Subcutaneous abdominal adipose tissue (tissue), 5 donors: ENCODE measurements around the gene LPCAT3.
"Not testable (repeated sequence)": the region's sequence is repeated elsewhere in the genome, so short reads cannot be mapped to it uniquely, and the experiment has no call there.

Experiments used
- H3K27ac ChIP-seq: one replicate; pipeline ENCODE4 v1.7.0; 2013; ENCODE audit warnings: low read depth, mild to moderate bottlenecking, inconsistent platforms, low read length, moderate library complexity
- H3K27me3 ChIP-seq, 5 donors: one replicate each; pipeline ENCODE4 v1.7.0; 2013; ENCODE audit warnings: low read length in 5 of 5, inconsistent platforms in 1 of 5; ENCODE audit not compliant: control insufficient read depth in 5 of 5, insufficient read depth in 4 of 5
- H3K36me3 ChIP-seq, 5 donors: one replicate each; pipeline ENCODE4 v1.7.0; 2013; ENCODE audit warnings: low read length in 5 of 5; ENCODE audit not compliant: control insufficient read depth in 5 of 5, insufficient read depth in 5 of 5
- H3K4me1 ChIP-seq, 5 donors: one replicate each; pipeline ENCODE4 v1.7.0; 2013; ENCODE audit warnings: low read length in 5 of 5, mild to moderate bottlenecking in 3 of 5, moderate library complexity in 1 of 5; ENCODE audit not compliant: control insufficient read depth in 5 of 5, insufficient read depth in 5 of 5
- H3K4me3 ChIP-seq, 5 donors: one replicate each; pipeline ENCODE4 v1.7.0; 2013; ENCODE audit warnings: low read length in 5 of 5, low read depth in 1 of 5
- H3K9ac ChIP-seq, 5 donors: one replicate each; pipeline ENCODE4 v1.7.0; 2013; ENCODE audit warnings: low read length in 5 of 5, mild to moderate bottlenecking in 4 of 5, moderate library complexity in 3 of 5
- H3K9me3 ChIP-seq, 5 donors: one replicate each; pipeline ENCODE4 v1.7.0; 2013; ENCODE audit warnings: low read length in 5 of 5; ENCODE audit not compliant: control insufficient read depth in 5 of 5
- donor health status: healthy.
- donor health status: healthy.
- donor health status: healthy.
- donor health status: healthy.
- donor health status: healthy.

LPCAT3 gene

DNA sequence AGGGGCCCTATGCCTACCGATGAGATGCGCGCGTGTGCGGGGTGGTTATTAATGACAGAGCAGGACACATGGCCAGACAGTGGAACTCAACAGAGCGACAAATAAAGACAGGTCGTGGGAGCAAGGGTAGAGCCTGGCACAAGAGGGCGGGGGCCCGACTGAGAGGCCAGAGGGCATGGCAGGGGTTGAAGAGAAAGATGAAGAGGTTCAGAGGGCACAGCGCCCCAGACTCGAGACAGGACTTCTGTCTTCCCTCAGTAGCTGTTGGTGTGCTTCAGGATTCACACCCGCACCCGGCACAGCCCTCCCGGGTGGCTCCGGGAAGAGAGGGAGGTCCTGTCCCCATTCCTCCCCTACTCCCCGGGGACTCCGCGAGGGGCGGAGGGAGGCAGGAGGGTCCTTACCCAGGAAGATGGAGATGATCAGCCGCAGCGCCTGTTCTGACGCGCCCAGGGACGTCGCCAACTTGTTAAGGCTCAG is 366 bp downstream of the LPCAT3 start:
- peaks cover 5 to 33% (median 22%) of the 10 kb centered on the region in 5 donors for H3K4me1 ChIP-seq
- H3K4me3 ChIP-seq: peak overlapping the region; percentile 84 to 92 (median 89)
- peaks cover 0 to 16% (median 4%) of the 10 kb centered on the region in 5 donors for H3K36me3 ChIP-seq
- no peaks in the 10 kb centered on the region for H3K27me3 ChIP-seq
- H3K27ac ChIP-seq: peak overlapping the region; percentile 91
- no peaks in the 10 kb centered on the region for H3K9me3 ChIP-seq
- H3K9ac ChIP-seq: peak overlapping the region; percentile 66 to 91 (median 89)

DNA sequence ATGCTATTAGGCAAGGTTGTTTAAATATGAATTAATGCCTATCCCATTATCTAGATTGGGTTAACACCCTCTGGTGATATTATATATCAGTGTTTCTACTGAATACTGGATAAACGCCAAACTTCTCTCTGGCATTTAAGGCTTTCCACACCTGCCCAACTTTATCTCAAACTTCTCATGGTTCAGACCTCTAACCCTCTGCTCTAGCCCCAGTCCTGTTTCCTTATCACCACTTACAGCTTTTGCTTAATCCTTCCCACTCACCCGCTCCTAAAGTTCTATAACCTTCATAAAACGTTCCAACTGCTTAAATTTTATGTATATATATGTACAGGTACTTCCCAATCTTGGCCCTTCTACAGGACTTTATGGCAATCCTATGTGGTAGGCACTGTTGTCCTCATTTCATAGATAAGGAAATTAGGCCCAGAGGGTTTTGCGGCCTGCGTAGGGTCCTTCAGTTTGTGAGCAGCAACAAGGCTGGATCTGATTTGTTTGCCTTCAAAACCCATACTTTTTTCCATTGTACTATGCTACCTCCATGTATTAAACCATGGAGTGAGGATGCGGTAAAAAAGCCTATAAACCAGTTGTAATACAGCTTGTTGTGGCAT is 1.2 kb downstream of the LPCAT3 start:
- Histone ChIP-seq H3K4me3 (peak overlapping the region; percentile 84 to 92 (median 89)), H3K9me3 (no peaks in the 10 kb centered on the region), H3K27ac (peak overlapping the region; percentile 91), H3K27me3 (no peaks in the 10 kb centered on the region), H3K9ac (peak overlapping the region; percentile 66 to 91 (median 89)), H3K36me3 (peaks cover 0 to 16% (median 5%) of the 10 kb centered on the region in 5 donors), H3K4me1 (peaks cover 5 to 39% (median 22%) of the 10 kb centered on the region in 5 donors)

DNA sequence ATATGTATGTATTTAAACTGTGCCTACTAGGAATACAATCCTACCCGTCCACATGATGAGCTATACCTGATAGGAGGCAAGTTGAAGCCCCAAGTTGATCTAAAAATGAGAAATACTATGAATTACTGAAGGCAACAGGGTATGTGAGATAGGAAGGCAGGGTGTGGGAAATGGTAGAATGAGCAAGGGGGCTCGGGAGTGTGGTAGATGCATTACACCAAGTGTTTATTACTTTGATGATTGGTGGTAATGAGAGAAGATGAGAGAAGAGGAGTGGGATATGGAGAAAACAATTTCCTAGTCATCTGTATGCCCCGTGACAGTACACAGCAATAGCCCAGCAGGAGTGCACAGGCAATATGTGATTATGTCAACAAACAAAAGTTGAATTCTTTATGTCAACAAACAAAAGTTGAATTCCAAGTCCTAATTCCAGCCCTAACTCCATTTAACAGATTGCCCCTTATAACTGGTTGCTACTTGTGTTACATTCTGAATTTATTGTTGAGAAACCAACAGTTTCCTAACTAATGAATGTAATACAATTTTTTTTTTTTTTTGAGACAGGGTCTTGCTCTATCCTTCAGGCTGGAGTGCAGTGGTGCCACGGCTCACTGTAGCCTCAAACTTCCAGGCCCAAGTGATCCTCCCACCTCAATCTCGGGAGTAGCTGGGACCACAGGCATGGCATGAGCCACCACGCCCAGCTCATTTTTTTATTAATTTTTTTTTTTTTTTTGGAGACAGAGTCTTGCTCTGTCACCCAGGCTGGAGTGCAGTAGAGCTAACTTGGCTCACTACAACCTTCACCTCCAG is 2.5 kb downstream of the LPCAT3 start:
- no peak overlapping the region for H3K4me3 ChIP-seq
- H3K9me3 ChIP-seq: no peaks in the 10 kb centered on the region
- H3K36me3 ChIP-seq: peaks cover 0 to 16% (median 5%) of the 10 kb centered on the region in 5 donors
- H3K27ac ChIP-seq: no peak overlapping the region
- H3K4me1 ChIP-seq: peaks cover 5 to 44% (median 25%) of the 10 kb centered on the region in 5 donors
- no peak overlapping the region for H3K9ac ChIP-seq
- H3K27me3 ChIP-seq: no peaks in the 10 kb centered on the region

DNA sequence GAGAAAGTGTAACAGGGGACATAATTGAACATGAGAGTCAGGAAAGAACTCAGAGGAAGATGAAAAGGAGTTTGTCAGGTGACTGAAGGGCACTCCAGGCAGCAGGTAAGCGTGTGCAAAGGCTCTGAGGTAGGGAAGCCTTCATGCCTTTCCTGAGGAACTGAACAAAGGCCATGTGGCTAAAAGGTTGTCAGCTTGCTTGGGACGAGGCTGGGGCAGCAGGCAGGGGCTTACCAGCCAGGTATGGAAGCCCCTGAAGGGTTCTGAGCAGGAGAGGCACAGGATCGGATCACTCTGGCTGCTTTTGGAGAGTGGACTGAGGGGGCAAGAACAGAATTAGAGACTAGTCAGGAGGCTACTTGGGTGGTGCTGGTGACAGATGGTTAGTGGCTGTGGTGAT is 5.2 kb downstream of the LPCAT3 start:
- no peaks in the 10 kb centered on the region for H3K27me3 ChIP-seq
- no peak overlapping the region for H3K4me3 ChIP-seq

DNA sequence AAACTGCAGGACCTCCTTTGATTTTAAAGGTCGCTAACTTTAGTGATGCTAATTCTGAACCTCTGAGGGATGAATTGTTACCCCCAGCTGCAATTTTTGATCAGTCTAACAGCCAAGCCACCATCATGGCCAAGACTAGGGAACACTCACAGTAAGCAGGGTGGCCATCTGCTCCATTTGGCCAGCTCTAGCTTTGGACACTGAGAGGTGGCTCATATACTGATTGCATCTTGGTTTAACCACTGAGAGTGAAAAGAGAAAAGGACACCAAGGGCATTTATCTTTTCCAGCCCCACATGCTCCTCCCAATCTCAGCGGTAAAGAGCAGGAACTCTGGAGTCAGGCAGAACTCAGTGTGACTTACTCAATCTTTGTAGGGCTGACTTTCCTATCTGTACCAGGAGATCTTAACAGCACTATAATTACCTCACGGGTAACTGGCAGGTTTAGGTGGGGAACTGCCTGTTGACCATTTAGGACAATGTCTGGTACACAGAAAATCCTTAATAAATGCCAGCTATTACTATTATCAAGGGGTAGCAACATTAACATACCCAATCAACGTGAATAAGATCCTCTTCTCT is 6.2 kb downstream of the LPCAT3 start:
- H3K36me3 ChIP-seq: peaks cover 0 to 18% (median 5%) of the 10 kb centered on the region in 5 donors
- peaks cover 2 to 28% (median 15%) of the 10 kb centered on the region in 5 donors for H3K4me1 ChIP-seq
- H3K27ac ChIP-seq: peak overlapping the region; percentile 48
- no peak overlapping the region for H3K9ac ChIP-seq
- no peaks in the 10 kb centered on the region for H3K9me3 ChIP-seq
- H3K4me3 ChIP-seq: no peak overlapping the region
- no peaks in the 10 kb centered on the region for H3K27me3 ChIP-seq

More for the DNA sequence above, 5.2 kb downstream of the LPCAT3 start:
- Histone ChIP-seq H3K9ac (no peak overlapping the region), H3K9me3 (no peaks in the 10 kb centered on the region), H3K27ac (no peak overlapping the region), H3K36me3 (peaks cover 0 to 18% (median 5%) of the 10 kb centered on the region in 5 donors), H3K4me1 (peaks cover 5 to 38% (median 20%) of the 10 kb centered on the region in 5 donors)

DNA sequence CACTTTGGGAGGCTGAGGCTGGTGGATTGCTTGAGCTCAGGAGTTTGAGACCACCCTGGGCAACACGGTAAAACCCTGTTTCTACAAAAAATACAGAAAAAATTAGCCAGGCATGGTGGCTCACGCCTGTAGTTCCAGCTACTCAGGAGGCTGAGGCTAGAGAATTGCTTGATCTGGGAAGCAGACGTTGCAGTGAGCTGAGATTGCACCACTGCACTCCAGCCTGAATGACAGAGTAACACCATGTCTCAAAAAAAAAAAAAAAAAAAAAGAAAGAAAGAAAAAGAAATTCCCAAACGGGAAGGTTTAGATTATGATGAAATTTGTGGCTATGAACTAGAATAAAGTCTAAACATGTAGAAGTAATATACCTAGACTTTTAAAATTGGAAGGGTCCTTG is 6.9 kb downstream of the LPCAT3 start:
- H3K27me3 ChIP-seq, H3K4me3 ChIP-seq, H3K9ac ChIP-seq, H3K9me3 ChIP-seq: not testable (repeated sequence)
- Histone ChIP-seq H3K36me3 (peaks cover 0 to 18% (median 7%) of the 10 kb centered on the region in 5 donors), H3K27ac (peak overlapping the region; percentile 9), H3K4me1 (peaks cover 2 to 21% (median 8%) of the 10 kb centered on the region in 5 donors)

DNA sequence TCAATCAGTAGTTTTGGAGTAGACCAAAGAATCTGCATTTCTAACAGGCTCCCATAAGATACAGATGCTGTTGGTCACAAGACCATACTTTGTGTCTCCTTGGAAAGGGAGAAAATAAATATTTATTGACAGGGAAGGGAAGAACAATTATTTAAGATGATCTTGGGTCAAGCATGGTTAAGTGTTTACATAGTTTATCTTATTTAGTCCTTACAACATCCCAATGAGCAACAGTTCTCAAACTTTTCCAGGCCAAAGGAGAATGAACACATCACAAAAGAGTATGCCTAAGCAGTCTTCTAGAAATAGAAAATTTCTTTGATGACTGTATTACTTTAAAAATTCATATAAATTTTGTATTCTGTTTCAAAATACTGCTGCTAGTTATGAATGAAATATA is 8.8 kb downstream of the LPCAT3 start:
- Histone ChIP-seq H3K4me1 (peaks cover 0 to 19% (median 12%) of the 10 kb centered on the region in 5 donors), H3K27me3 (no peaks in the 10 kb centered on the region), H3K36me3 (peaks cover 0 to 18% (median 7%) of the 10 kb centered on the region in 5 donors), H3K4me3 (no peak overlapping the region), H3K27ac (no peak overlapping the region), H3K9me3 (no peaks in the 10 kb centered on the region), H3K9ac (no peak overlapping the region)

DNA sequence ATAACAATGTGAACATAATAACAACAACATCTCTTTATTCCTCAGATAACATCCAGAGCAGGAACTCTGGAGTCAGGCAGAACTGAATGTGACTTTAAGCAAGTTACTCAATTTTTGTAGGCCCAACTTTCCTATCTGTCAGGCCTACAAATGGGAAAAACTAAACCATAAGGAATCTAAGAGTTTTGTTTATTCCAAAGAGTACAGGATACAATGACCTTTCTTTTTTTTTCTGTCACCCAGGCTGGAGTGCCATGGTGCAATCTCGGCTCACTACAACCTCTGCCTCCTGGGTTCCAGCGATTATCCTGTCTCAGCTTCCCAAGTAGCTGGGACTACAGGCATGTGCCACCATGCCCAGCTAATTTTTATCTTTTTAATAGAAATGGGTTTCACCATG is 9.4 kb downstream of the LPCAT3 start:
- Histone ChIP-seq H3K36me3 (peaks cover 0 to 13% (median 7%) of the 10 kb centered on the region in 5 donors), H3K4me3 (no peak overlapping the region), H3K9me3 (no peaks in the 10 kb centered on the region), H3K9ac (no peak overlapping the region), H3K4me1 (peaks cover 0 to 20% (median 12%) of the 10 kb centered on the region in 5 donors), H3K27ac (no peak overlapping the region), H3K27me3 (no peaks in the 10 kb centered on the region)

DNA sequence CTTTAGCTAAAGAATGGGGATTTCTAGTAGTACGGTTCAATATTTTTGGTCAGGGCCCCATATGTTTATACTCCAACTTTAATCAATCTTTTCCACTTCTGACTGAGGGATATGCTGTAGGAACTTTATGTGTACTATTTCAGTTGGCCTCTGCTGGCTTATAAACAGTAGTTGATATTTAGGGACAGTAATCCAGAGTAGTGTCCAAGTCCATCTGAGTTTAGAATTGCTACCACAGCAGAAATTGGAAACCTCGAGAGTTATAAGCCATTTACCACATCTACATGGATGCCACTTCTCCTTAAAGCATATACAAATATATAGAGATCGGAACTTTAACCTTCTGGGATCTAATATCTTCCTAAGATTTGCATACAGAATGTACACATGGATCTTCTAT is 11.6 kb downstream of the LPCAT3 start:
- H3K9me3 ChIP-seq: no peaks in the 10 kb centered on the region
- peaks cover 0 to 7% (median 2%) of the 10 kb centered on the region in 5 donors for H3K36me3 ChIP-seq
- H3K27ac ChIP-seq: no peak overlapping the region
- H3K27me3 ChIP-seq: no peaks in the 10 kb centered on the region
- no peak overlapping the region for H3K4me3 ChIP-seq
- no peak overlapping the region for H3K9ac ChIP-seq
- H3K4me1 ChIP-seq: peaks cover 0 to 13% (median 12%) of the 10 kb centered on the region in 5 donors
